GM10248 (cell line): Measurements from ENCODE around the gene KIDINS220.

Experiments
- CTCF ChIA-PET: fragments of 300-600 bp; sonication (Branson Sonifier 250); formaldehyde crosslinking; extraction: SDS; loops from one replicate; lab custom pipeline; 2021; ENCODE audit warnings: antibody characterized with exemption; lab: Yijun Ruan, JAX
- POLR2A ChIA-PET: fragments of 350-650 bp; sonication (Branson Sonifier 250); formaldehyde crosslinking; extraction: SDS; loops from one replicate; lab custom pipeline; 2020; ENCODE audit warnings: antibody characterized with exemption; lab: Yijun Ruan, JAX
- DNase-seq: peaks from one replicate; pipeline ENCODE4 v3.0.0; 2012; ENCODE audit errors: extremely low spot score
- CTCF ChIP-seq: IDR thresholded peaks from 2 replicates; pipeline ENCODE4 v1.5.1; 2012; ENCODE audit warnings: mild to moderate bottlenecking, low read depth; ENCODE audit errors: extremely low read depth, missing control alignments, control extremely low read depth

KIDINS220 gene

GRCh38 chr2:8684540-8684877 is 152.9 kb downstream of the KIDINS220 start:
- no peak for DNase-seq
- POLR2A ChIA-PET, result interaction anchor here (0.6 to 0.7 kb wide), 3 partner anchors 9 to 319 kb away, joined by 4 to 12 read pairs (median 4); partner anchors contain the start of gene MBOAT2
- CTCF ChIA-PET, result interaction anchor here (0.7 to 1.6 kb wide), 6 partner anchors 9 to 1480 kb away, joined by 3 to 4 read pairs (median 3); no protein-coding TSS in a partner anchor

GRCh38 chr2:8682719-8683667 is 154.4 kb downstream of the KIDINS220 start:
- TF ChIP-seq CTCF, result no peak
- no peak for DNase-seq
- ChIA-PET CTCF (interaction anchor here (1.3 to 3.2 kb wide), 6 partner anchors 14 to 1255 kb away, joined by 3 to 13 read pairs (median 3); no protein-coding TSS in a partner anchor), POLR2A (interaction anchor here (0.6 to 2.2 kb wide), 19 partner anchors 51 to 1765 kb away, joined by 3 to 27 read pairs (median 5); partner anchors contain the start of gene ODC1)

More at GRCh38 chr2:8684540-8684877, 152.9 kb downstream of the KIDINS220 start:
- no peak for TF ChIP-seq CTCF

GRCh38 chr2:8681786-8682692 is 155.4 kb downstream of the KIDINS220 start, which contains the start of gene ID2:
Gene ID2, plus strand, starts transcription at chr2:8682056. Its CDS starts 110 bp downstream, at chr2:8682166.
- ChIA-PET CTCF (interaction anchor here (1.3 to 3.2 kb wide), 6 partner anchors 13 to 1254 kb away, joined by 3 to 13 read pairs (median 3); no protein-coding TSS in a partner anchor), POLR2A (interaction anchor here (0.6 to 2.2 kb wide), 43 partner anchors 9 to 1766 kb away, joined by 3 to 27 read pairs (median 4); partner anchors contain the start of gene ODC1)
- peak; percentile 98 for DNase-seq
- no peak for TF ChIP-seq CTCF

GRCh38 chr2:8680822-8681760 is 156.3 kb downstream of the KIDINS220 start:
- no peak for DNase-seq
- POLR2A ChIA-PET, result interaction anchor here (0.5 to 2.2 kb wide), 42 partner anchors 10 to 1931 kb away, joined by 3 to 27 read pairs (median 4); no protein-coding TSS in a partner anchor
- CTCF ChIA-PET, result interaction anchor here (1.1 to 3.2 kb wide), 3 partner anchors 12 to 1253 kb away, joined by 3 to 13 read pairs (median 4); no protein-coding TSS in a partner anchor
- no peak for TF ChIP-seq CTCF
